Fibroblast of the aortic adventitia (primary cell): Measurements from ENCODE around the gene GRK6. TPM values are rescaled to one million over a fixed set of nuclear protein-coding genes. Genes with fewer than 3 reads are reported as not detected.

ENCODE experiments used
- DNase-seq: peaks from one replicate; pipeline ENCODE4 v3.0.0-alpha.2; 2010; ENCODE audit warnings: low read depth
- H3K4me3 ChIP-seq: 2 replicates; pipeline ENCODE4 v1.5.1; 2011; ENCODE audit warnings: low read depth, mild to moderate bottlenecking, control low read depth, low read length, moderate library complexity
- total RNA-seq: library from RNA; depleted of rRNA; stranded (reverse); fragments of >200 nt; gene quantifications from 2 replicates; pipeline ENCODE4 v1.2.3, GENCODE V29; 2012; ENCODE audit warnings: low replicate concordance
- TF ChIP-seq, protein P1 (sequence below): IDR thresholded peaks from 2 replicates; pipeline ENCODE4 v1.5.1; 2011; ENCODE audit warnings: mild to moderate bottlenecking, low read length, control low read depth, inconsistent platforms; ENCODE audit not compliant: insufficient read depth

GRK6 gene
- total RNA-seq, 1 donor = 15.7 TPM

DNA sequence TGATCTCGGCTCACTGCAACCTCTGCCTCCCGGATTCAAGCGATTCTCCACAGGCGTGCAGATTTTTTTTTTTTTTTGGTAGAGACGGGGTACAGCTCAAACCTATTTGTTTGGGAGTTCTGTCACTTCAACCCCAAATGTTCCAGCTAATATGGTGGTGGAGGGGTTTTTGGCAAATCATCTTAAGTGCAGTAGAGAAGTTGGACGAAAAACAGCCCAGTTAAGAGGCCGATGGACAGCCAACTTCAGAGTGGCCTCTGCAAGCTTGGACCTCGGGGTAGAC lies 19.4 kb downstream of the GRK6 start:
- no peak for DNase-seq
- peak overlapping the region; percentile 77 for H3K4me3 ChIP-seq
- TF ChIP-seq, protein P1, sequence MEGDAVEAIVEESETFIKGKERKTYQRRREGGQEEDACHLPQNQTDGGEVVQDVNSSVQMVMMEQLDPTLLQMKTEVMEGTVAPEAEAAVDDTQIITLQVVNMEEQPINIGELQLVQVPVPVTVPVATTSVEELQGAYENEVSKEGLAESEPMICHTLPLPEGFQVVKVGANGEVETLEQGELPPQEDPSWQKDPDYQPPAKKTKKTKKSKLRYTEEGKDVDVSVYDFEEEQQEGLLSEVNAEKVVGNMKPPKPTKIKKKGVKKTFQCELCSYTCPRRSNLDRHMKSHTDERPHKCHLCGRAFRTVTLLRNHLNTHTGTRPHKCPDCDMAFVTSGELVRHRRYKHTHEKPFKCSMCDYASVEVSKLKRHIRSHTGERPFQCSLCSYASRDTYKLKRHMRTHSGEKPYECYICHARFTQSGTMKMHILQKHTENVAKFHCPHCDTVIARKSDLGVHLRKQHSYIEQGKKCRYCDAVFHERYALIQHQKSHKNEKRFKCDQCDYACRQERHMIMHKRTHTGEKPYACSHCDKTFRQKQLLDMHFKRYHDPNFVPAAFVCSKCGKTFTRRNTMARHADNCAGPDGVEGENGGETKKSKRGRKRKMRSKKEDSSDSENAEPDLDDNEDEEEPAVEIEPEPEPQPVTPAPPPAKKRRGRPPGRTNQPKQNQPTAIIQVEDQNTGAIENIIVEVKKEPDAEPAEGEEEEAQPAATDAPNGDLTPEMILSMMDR = no peak

DNA sequence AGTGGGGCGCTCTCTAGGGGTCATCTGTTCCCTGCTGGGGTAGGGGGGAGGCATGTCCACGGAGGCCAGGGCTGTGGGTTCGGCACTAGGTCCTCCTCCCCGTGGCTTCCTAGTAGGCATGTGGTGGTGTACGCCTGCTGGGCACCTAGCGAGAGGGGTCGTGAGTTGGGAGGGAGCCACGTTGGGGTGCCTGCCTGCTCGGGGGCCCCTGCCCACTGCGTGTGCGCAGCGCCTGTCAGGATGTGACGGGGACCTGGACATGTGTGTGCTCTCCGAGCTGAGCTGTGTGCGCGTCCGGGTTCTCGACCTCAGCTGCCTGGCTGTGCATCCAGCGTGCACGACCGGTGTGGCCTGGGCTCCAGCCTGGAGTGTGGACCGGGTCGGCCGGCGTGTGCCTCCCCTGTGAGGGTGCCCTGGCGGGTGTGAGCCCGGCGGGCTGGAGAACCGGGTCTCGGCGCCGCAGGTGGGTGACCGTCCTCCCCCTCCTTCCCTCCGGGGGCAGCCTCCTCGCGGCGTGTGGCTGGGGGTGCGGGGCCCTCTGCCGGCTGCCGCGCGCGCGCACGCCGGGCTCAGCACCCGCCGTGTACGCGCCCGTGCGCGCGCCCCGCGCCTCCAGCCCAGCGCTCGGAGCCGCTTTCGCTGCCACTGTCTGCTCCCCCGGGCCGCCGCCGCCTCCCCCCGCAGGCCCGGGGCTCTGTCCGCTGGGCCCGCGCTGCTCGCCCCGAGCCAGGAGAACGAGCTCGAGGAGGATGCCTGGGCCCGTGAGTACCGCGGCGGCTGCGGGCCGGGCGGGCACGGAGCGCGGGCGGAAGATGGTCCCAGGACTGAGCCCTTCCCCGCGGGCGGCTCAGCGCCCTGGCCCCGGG lies 20.0 kb downstream of the GRK6 start, which contains the start of gene PRR7:
PRR7 (plus strand) TSS at position 615 of the 866 bp plus-strand sequence. CDS start 8,254 bp downstream, outside the sequence.
- TF ChIP-seq, protein P1 = no peak
- DNase-seq = peak; percentile 39
- peak within 1 kb of the TSS; percentile 77 for H3K4me3 ChIP-seq

DNA sequence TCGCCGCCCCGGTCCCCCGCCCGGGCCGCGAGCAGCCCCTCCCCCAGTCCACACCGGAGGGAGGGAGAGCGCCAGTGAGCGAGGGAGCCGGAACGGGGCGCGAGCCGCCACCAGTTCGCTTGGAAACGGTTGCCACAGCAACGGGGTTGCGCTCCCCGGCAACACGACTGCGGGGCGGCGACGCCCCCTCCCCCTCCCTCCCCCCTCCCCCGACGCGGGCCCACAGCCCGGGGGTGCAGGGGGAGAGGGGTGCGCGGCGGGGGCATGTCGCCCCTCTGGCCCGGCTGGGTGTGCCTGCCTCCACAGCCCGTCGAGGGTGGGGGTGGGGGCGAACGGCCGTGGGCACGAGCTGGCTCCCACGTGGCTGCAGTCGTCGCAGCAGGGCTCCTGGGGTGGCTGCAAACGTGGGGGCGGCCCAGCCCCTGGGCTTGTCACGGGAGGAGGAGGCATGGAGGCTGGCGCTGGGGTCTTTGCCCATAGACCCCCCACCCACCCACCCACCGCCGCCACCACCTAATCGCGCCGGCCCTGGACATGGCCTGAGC lies 20.7 kb downstream of the GRK6 start:
- TF ChIP-seq, protein P1 = no peak
- DNase-seq = no peak
- peak overlapping the region; percentile 77 for H3K4me3 ChIP-seq

DNA sequence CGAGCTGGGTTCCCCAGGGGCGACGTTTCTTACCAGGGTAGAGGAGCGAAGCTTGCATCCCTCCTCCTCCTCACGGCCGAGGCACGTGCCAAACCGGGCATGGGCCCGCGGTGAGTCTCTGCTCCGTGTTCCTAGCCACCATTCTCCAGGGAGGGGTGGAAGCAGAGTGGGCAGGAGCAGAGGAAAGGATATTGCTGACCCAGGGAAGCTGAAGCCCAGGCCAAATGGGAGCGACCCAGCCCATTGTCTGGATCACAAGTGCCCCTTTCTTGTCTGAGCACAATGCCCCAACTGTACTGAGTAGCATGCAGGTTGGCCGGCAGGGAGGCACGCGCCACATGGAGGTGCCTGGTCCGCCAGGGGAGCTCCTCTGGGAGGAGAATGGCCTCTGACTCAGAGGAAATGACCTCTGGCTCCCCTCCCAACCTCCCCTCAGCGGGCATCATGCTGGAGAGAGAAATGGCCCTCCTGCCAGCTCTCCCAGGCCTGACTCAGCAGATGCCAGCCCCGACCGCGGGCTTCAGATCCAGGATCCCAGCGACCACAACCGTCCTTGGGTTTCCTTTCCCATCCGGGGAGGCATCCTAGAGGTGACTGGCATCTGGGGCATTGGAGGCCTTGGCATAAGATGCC lies 21.3 kb downstream of the GRK6 start:
- DNase-seq = peak; percentile 74
- peak overlapping the region; percentile 77 for H3K4me3 ChIP-seq
- TF ChIP-seq, protein P1 = peak; percentile 14

DNA sequence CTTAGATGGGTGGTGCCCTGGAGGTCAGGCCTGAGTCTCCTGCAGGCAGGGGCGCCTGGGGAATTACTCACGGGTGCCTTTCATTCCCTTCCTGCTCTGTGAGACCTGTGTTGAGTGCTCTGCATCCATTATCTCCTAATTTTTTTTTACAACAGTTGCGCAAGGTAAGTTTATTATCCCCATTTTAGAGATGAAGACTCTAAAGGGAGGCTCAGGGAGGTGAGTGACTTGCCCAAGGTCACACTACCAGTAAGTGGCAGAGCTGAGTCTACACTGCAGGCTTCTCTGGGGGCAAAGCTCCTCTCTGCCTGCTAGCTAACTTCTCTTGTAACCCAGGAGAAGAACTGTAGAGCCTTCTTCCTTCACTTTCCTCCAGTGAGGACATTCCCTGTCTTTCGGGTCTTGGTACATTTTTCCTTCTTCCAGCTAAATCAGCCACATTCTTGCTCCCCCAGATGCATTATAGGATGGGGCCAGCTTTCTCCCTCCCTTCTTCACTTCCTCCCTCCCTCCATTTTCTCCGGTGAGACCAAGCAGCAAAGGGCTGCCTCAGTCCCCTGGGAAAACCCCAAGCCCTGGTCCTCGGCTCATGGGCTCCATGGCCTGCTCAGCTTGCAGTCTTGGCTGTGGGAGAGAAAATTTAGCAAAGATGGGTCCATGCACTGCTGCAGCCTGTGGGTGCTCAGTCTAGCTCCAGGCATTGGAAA lies 21.9 kb downstream of the GRK6 start:
- DNase-seq = no peak
- H3K4me3 ChIP-seq = no peak overlapping the region
- TF ChIP-seq, protein P1 = no peak

DNA sequence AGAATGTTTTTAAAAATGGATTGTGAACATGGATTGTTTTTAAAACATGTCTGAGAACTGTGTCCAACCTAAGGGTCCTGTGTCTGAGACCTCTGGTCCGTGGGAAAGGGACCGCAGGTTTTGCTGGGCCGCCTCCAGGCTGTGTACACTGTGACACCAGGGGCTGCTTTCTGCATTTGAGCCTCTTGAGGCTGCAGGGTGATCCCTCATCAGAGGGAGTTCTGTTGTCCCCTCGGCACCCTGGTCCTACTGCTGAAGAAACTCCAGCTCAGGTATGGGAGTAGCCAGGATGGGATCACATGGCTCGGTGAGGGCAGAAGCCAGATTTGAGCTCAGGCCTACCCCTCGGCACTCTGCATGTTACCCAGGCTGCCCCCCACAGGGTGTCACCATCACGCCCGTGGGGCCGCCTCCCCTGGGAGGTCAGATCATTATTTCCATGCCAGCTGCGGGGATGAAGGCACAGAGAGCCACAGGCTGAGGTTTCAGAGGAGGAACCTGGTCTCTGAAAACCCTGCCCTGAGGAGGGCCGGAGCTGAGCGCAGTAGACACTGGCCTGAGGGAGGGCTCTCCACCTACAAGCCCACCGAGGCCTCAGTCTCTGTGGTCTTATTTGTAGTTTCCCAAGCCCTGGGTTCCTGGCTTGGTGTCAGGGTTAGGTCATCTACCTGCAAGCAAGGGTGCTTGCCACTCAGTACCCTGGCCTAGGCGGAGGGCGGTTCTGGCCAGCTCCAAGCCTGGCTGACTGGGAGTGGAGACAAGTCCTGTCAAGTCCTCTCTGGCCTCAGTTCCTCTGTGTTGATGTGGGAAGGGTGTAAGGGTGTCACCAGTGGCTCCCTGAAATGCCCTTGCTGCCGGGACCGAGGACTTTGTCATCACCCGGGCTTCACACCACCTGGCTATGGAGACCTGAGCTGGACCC lies 22.9 kb downstream of the GRK6 start:
- TF ChIP-seq, protein P1 = no peak
- no peak overlapping the region for H3K4me3 ChIP-seq
- DNase-seq = no peak
